Chondrocyte (in vitro differentiated cells): ENCODE results near the gene ATXN7L2. TPM values are rescaled to one million over a fixed set of nuclear protein-coding genes. Genes with fewer than 3 reads are reported as not detected.

Experiments used
- DNase-seq: peaks from one replicate; pipeline ENCODE4 v3.0.0; 2021; ENCODE audit warnings: mixed read lengths, low spot score
- H3K27ac Mint-ChIP-seq: one replicate; pipeline ENCODE4 v1.8.0; 2021; ENCODE audit warnings: mild to moderate bottlenecking, moderate library complexity, mixed read lengths; ENCODE audit not compliant: unreplicated experiment
- H3K27me3 Mint-ChIP-seq: 2 replicates; pipeline ENCODE4 v1.8.0; 2021; ENCODE audit warnings: low read depth, mixed read lengths
- H3K36me3 Mint-ChIP-seq: 2 replicates; pipeline ENCODE4 v1.8.0; 2021; ENCODE audit warnings: low read depth, mixed read lengths
- H3K4me1 Mint-ChIP-seq: 2 replicates; pipeline ENCODE4 v1.8.0; 2021; ENCODE audit warnings: low read depth, mild to moderate bottlenecking, mixed read lengths
- H3K4me3 Mint-ChIP-seq: one replicate; pipeline ENCODE4 v1.8.0; 2021; ENCODE audit warnings: mild to moderate bottlenecking, moderate library complexity, mixed read lengths; ENCODE audit not compliant: unreplicated experiment
- H3K9me3 Mint-ChIP-seq: 2 replicates; pipeline ENCODE4 v1.8.0; 2021; ENCODE audit warnings: low read depth, mixed read lengths
- CTCF ChIP-seq: fragments of 200-600 bp; sonication (generic); IDR thresholded peaks from 2 replicates; pipeline ENCODE4 v1.5.0; 2021; ENCODE audit warnings: antibody characterized with exemption, mild to moderate bottlenecking, moderate library complexity
- total RNA-seq: library from RNA; stranded (reverse); gene quantifications from 3 replicates; pipeline ENCODE4 v1.2.1, GENCODE V29; 2021

The ATXN7L2 gene
- total RNA-seq, 1 donor from 2014 or later: 3.6 TPM

DNA sequence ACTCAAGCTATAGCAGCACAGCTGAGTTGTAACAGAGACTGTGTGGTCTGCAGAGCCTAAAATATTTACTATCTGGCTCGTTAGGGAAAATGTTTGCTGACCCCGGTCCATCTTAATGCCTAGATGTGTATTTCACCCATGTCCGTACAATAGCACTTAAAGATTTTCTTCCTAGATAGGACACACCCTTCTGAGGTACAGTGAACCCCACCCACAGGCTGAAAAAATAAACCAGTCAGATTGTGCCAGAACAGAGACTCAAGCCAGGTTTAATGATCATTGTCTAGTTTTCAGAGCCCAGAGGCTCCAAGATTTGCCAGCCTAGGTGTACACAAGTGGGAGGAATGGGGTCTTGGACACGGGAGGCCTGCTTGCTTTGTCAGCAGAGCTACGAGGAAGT is 20.2 kb downstream of the ATXN7L2 start:
- Mint-ChIP-seq H3K4me1 (peaks cover 48% of the 10 kb centered on the region), H3K4me3 (no peak overlapping the region), H3K27ac (no peak overlapping the region), H3K9me3 (no peaks in the 10 kb centered on the region), H3K27me3 (no peaks in the 10 kb centered on the region), H3K36me3 (no peaks in the 10 kb centered on the region)
- no peak for DNase-seq
- no peak for TF ChIP-seq CTCF

GRCh38 chr1:109504974-109505373 is 21.3 kb downstream of the ATXN7L2 start:
- H3K4me3 Mint-ChIP-seq: no peak overlapping the region
- peaks cover 44% of the 10 kb centered on the region for H3K4me1 Mint-ChIP-seq
- H3K27ac Mint-ChIP-seq: no peak overlapping the region
- DNase-seq: no peak
- H3K9me3 Mint-ChIP-seq: no peaks in the 10 kb centered on the region
- no peaks in the 10 kb centered on the region for H3K36me3 Mint-ChIP-seq
- no peak for TF ChIP-seq CTCF
- no peaks in the 10 kb centered on the region for H3K27me3 Mint-ChIP-seq

DNA sequence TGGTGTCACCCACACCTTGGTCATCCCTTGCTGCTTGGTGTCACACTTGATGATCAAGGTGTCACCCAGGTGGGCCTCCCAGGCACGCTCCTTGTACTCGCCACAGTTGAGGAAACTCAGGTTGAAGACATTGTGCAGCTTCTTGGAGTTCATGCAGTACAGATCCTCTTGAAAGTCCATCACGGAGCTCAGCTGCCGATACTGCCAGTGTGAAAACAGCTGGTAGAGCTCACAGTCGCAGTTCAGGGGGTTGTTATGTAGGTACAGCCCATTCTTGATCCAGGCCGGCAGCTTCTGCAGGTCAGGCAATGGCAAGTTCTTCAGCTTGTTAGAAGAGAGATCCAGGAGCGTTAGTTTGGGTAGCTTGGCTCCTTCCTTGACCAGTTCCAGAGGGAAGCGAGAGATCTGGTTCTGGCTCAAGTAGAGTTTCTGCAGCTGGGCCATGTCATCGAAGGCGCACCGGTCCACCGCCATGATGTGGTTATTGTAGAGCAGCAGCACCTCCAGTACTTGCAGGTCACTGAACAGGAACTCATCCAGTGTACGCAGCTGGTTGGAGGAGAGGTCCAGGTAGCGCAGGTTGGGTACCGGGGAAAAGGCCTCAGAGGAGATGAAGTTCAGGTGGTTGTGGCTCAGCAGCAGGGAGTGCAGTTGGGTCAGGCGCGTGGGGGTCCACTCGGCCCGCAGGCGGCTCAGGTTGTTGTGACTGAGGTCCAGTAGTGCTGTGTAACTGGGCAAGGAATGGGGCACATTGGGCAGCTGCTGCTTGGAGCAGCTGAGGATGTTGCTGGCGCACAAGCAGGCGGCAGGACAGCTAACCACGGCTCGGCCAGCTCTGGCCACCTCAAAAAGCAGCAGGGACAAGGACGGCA is 24.5 kb downstream of the ATXN7L2 start:
- H3K36me3 Mint-ChIP-seq: no peaks in the 10 kb centered on the region
- peak overlapping the region; percentile 76 for H3K4me3 Mint-ChIP-seq
- TF ChIP-seq CTCF: no peak
- H3K9me3 Mint-ChIP-seq: no peaks in the 10 kb centered on the region
- peaks cover 20% of the 10 kb centered on the region for H3K4me1 Mint-ChIP-seq
- peaks cover 5% of the 10 kb centered on the region for H3K27me3 Mint-ChIP-seq
- no peak overlapping the region for H3K27ac Mint-ChIP-seq
- no peak for DNase-seq

GRCh38 chr1:109508873-109509175 is 25.1 kb downstream of the ATXN7L2 start:
- TF ChIP-seq CTCF: no peak
- DNase-seq: no peak
- no peaks in the 10 kb centered on the region for H3K9me3 Mint-ChIP-seq
- peaks cover 20% of the 10 kb centered on the region for H3K4me1 Mint-ChIP-seq
- no peaks in the 10 kb centered on the region for H3K36me3 Mint-ChIP-seq
- H3K27ac Mint-ChIP-seq: no peak overlapping the region
- peak overlapping the region; percentile 76 for H3K4me3 Mint-ChIP-seq
- peaks cover 5% of the 10 kb centered on the region for H3K27me3 Mint-ChIP-seq

- Mint-ChIP-seq H3K27me3 (peaks cover 5% of the 10 kb centered on the region), H3K9me3 (no peaks in the 10 kb centered on the region), H3K4me3 (peak within 1 kb of the TSS; percentile 78), H3K36me3 (no peaks in the 10 kb centered on the region), H3K4me1 (peaks cover 20% of the 10 kb centered on the region), H3K27ac (no peak within 1 kb of the TSS)
- DNase-seq: no peak
- TF ChIP-seq CTCF: no peak
Measured at GRCh38 chr1:109509176-109510134, 25.8 kb downstream of the ATXN7L2 start, which contains the start of gene AMIGO1. AMIGO1 (minus strand) TSS chr1:109509727; CDS start chr1:109508912, 815 bp downstream.
